HEK293 (cell line): ENCODE data around the gene FAM83E.
A peak's percentile ranks its signal among the peaks of the same experiment; 100 is the strongest.

ENCODE experiments used
- CTCF ChIA-PET: fragments of 350-600 bp; formaldehyde crosslinking; extraction: SDS; loops from one replicate; lab custom pipeline; 2021; ENCODE audit warnings: antibody characterized with exemption; lab: Yijun Ruan, JAX
- POLR2A ChIA-PET: fragments of 300-600 bp; formaldehyde crosslinking; extraction: SDS; loops from one replicate; lab custom pipeline; 2020; ENCODE audit warnings: antibody characterized with exemption, inconsistent platforms; lab: Yijun Ruan, JAX
- H3K27ac ChIP-seq: fragments of 200-500 bp; sonication (Bioruptor generic); 2 replicates; pipeline ENCODE4 v1.5.1; 2014; ENCODE audit warnings: low read depth, low read length, control low read depth, inconsistent platforms; ENCODE audit errors: extremely low read depth
- H3K36me3 ChIP-seq, 2 experiments: fragments of 200-500 bp in 1 of 2; sonication (Bioruptor generic) in 1 of 2; 1 replicate in 1 of 2; 2 replicates in 1 of 2; pipeline ENCODE4 v1.5.1; 2014 to 2017; ENCODE audit warnings: inconsistent platforms in 2 of 2, low read length in 2 of 2; ENCODE audit not compliant: control insufficient read depth in 2 of 2, insufficient read depth in 1 of 2
- H3K4me1 ChIP-seq: fragments of 200-500 bp; sonication (Bioruptor generic); 2 replicates; pipeline ENCODE4 v1.5.1; 2014; ENCODE audit warnings: mild to moderate bottlenecking, low read length, inconsistent platforms; ENCODE audit not compliant: control insufficient read depth, insufficient read depth
- H3K4me3 ChIP-seq: 2 replicates; pipeline ENCODE4 v1.5.1; 2011; ENCODE audit warnings: low read depth, mild to moderate bottlenecking, control low read depth, low read length, moderate library complexity
- H3K9me3 ChIP-seq: fragments of 200-500 bp; sonication (Bioruptor generic); 2 replicates; pipeline ENCODE4 v1.5.1; 2014; ENCODE audit warnings: low read depth, low read length, inconsistent platforms; ENCODE audit not compliant: control insufficient read depth, insufficient read depth
- PRDM1 ChIP-seq: fragments of 450-650 bp; formaldehyde crosslinking; IDR thresholded peaks from 2 replicates; pipeline ENCODE4; 2016; ENCODE audit warnings: missing biosample characterization, missing genetic modification characterization
- SP2 ChIP-seq: fragments of 450-650 bp; formaldehyde crosslinking; IDR thresholded peaks from 2 replicates; pipeline ENCODE4 v1.5.1; 2016; ENCODE audit warnings: missing biosample characterization, missing genetic modification characterization
- ZNF121 ChIP-seq: fragments of 450-650 bp; formaldehyde crosslinking; IDR thresholded peaks from 2 replicates; pipeline ENCODE4 v1.5.1; 2016; ENCODE audit warnings: missing biosample characterization, missing genetic modification characterization
- ZNF266 ChIP-seq: fragments of 450-650 bp; formaldehyde crosslinking; IDR thresholded peaks from 2 replicates; pipeline ENCODE4 v1.5.1; 2016; ENCODE audit warnings: missing biosample characterization, missing genetic modification characterization, low read depth
- ZNF366 ChIP-seq: fragments of 450-650 bp; formaldehyde crosslinking; conservative IDR thresholded peaks from 2 replicates; pipeline ENCODE4 v1.5.1; 2016; ENCODE audit warnings: missing biosample characterization, missing genetic modification characterization
- ZNF549 ChIP-seq: fragments of 450-650 bp; IDR thresholded peaks from 2 replicates; pipeline ENCODE4 v1.5.1; 2018; ENCODE audit warnings: missing biosample characterization, missing genetic modification characterization, mild to moderate bottlenecking, inconsistent platforms, moderate library complexity
- ZNF596 ChIP-seq: fragments of 450-650 bp; IDR thresholded peaks from 2 replicates; pipeline ENCODE4 v1.5.0; 2018; ENCODE audit warnings: missing biosample characterization, mild to moderate bottlenecking, missing genetic modification characterization, moderate library complexity
- ZNF621 ChIP-seq: fragments of 450-650 bp; formaldehyde crosslinking; IDR thresholded peaks from 2 replicates; pipeline ENCODE4 v1.5.1; 2017; ENCODE audit warnings: missing biosample characterization, missing genetic modification characterization
- ZNF768 ChIP-seq: fragments of 450-650 bp; formaldehyde crosslinking; IDR thresholded peaks from 2 replicates; pipeline ENCODE4 v1.5.1; 2018; ENCODE audit warnings: missing biosample characterization, mild to moderate bottlenecking, missing genetic modification characterization
- ZNF830 ChIP-seq: fragments of 450-650 bp; IDR thresholded peaks from 2 replicates; pipeline ENCODE4 v1.5.0; 2018; ENCODE audit warnings: missing biosample characterization, missing genetic modification characterization, low read depth, mild to moderate bottlenecking, moderate library complexity
- ZXDB ChIP-seq: fragments of 450-650 bp; formaldehyde crosslinking; IDR thresholded peaks from 2 replicates; pipeline ENCODE4 v1.5.1; 2016; ENCODE audit warnings: missing biosample characterization, missing genetic modification characterization
- TF ChIP-seq, protein P1 (sequence below): fragments of 450-650 bp; formaldehyde crosslinking; IDR thresholded peaks from 2 replicates; pipeline ENCODE4 v1.5.1; 2016; ENCODE audit warnings: missing biosample characterization, missing genetic modification characterization
- TF ChIP-seq, protein P2 (sequence below): fragments of 450-650 bp; formaldehyde crosslinking; IDR thresholded peaks from 2 replicates; pipeline ENCODE4 v1.5.1; 2016; ENCODE audit warnings: missing biosample characterization, missing genetic modification characterization
- TF ChIP-seq, protein P3 (sequence below): fragments of 450-650 bp; formaldehyde crosslinking; IDR thresholded peaks from 2 replicates; pipeline ENCODE4 v1.5.1; 2016; ENCODE audit warnings: missing biosample characterization, missing genetic modification characterization
- TF ChIP-seq, protein P4 (sequence below): fragments of 450-650 bp; IDR thresholded peaks from 2 replicates; pipeline ENCODE4 v1.5.1; 2018; ENCODE audit warnings: missing biosample characterization, mild to moderate bottlenecking, missing genetic modification characterization
- TF ChIP-seq, protein P5 (sequence below): fragments of 450-650 bp; formaldehyde crosslinking; IDR thresholded peaks from 2 replicates; pipeline ENCODE4 v1.5.1; 2016; ENCODE audit warnings: missing biosample characterization, missing genetic modification characterization, low read depth
- TF ChIP-seq, protein P6 (sequence below): fragments of 450-650 bp; formaldehyde crosslinking; IDR thresholded peaks from 2 replicates; pipeline ENCODE4 v1.5.1; 2016; ENCODE audit warnings: missing biosample characterization, missing genetic modification characterization

FAM83E gene

DNA sequence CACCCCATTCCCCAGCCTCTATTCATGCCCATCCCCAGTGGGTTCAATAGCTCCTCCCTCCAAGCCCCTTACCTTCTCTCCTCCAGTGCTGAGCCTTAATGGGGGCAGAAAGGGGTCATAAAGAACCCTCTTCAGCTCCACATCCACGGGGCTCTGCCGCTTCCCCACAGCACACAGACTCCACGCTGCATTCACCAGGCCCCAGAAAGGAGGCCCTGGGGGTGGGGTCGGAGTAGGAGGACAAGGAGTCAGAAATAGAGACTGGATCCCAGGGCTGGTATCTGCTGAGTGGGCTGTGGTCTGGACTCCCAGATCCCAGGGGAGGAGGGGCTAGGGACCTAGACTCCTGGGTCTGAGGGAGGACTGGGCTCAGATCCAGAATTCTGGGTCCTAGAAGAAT lies 29.5 kb upstream of the FAM83E start:
- Histone ChIP-seq H3K9me3 (no peaks in the 10 kb centered on the region), H3K4me3 (no peak overlapping the region), H3K4me1 (peaks cover 9% of the 10 kb centered on the region), H3K36me3 (no peaks in the 10 kb centered on the region), H3K27ac (0 out of 2 replicates have a peak overlapping the region, but pooled peaks have one; percentile 19)
- POLR2A ChIA-PET = interaction anchor here (0.7 to 3.9 kb wide), 4 partner anchors 10 to 308 kb away, joined by 3 to 39 read pairs (median 8); partner anchors contain the start of genes RPL18 and SPHK2
- TF ChIP-seq ZNF549 (tag by site-specific recombination) (no peak), ZNF266 (no peak), ZXDB (no peak), ZNF830 (tag by site-specific recombination) (no peak), SP2 (tag by site-specific recombination) (no peak)
- TF ChIP-seq, protein P1, sequence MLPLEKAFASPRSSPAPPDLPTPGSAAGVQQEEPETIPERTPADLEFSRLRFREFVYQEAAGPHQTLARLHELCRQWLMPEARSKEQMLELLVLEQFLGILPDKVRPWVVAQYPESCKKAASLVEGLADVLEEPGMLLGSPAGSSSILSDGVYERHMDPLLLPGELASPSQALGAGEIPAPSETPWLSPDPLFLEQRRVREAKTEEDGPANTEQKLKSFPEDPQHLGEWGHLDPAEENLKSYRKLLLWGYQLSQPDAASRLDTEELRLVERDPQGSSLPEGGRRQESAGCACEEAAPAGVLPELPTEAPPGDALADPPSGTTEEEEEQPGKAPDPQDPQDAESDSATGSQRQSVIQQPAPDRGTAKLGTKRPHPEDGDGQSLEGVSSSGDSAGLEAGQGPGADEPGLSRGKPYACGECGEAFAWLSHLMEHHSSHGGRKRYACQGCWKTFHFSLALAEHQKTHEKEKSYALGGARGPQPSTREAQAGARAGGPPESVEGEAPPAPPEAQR = no peak
- TF ChIP-seq, protein P2, sequence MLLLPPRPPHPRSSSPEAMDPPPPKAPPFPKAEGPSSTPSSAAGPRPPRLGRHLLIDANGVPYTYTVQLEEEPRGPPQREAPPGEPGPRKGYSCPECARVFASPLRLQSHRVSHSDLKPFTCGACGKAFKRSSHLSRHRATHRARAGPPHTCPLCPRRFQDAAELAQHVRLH (tag by site-specific recombination) = no peak
- TF ChIP-seq, protein P3, sequence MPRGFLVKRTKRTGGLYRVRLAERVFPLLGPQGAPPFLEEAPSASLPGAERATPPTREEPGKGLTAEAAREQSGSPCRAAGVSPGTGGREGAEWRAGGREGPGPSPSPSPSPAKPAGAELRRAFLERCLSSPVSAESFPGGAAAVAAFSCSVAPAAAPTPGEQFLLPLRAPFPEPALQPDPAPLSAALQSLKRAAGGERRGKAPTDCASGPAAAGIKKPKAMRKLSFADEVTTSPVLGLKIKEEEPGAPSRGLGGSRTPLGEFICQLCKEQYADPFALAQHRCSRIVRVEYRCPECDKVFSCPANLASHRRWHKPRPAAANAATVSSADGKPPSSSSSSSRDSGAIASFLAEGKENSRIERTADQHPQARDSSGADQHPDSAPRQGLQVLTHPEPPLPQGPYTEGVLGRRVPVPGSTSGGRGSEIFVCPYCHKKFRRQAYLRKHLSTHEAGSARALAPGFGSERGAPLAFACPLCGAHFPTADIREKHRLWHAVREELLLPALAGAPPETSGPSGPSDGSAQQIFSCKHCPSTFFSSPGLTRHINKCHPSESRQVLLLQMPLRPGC (tag by site-specific recombination) = no peak
- TF ChIP-seq, protein P4, sequence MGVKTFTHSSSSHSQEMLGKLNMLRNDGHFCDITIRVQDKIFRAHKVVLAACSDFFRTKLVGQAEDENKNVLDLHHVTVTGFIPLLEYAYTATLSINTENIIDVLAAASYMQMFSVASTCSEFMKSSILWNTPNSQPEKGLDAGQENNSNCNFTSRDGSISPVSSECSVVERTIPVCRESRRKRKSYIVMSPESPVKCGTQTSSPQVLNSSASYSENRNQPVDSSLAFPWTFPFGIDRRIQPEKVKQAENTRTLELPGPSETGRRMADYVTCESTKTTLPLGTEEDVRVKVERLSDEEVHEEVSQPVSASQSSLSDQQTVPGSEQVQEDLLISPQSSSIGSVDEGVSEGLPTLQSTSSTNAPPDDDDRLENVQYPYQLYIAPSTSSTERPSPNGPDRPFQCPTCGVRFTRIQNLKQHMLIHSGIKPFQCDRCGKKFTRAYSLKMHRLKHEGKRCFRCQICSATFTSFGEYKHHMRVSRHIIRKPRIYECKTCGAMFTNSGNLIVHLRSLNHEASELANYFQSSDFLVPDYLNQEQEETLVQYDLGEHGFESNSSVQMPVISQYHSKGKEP (tag by site-specific recombination) = no peak
- TF ChIP-seq, protein P5, sequence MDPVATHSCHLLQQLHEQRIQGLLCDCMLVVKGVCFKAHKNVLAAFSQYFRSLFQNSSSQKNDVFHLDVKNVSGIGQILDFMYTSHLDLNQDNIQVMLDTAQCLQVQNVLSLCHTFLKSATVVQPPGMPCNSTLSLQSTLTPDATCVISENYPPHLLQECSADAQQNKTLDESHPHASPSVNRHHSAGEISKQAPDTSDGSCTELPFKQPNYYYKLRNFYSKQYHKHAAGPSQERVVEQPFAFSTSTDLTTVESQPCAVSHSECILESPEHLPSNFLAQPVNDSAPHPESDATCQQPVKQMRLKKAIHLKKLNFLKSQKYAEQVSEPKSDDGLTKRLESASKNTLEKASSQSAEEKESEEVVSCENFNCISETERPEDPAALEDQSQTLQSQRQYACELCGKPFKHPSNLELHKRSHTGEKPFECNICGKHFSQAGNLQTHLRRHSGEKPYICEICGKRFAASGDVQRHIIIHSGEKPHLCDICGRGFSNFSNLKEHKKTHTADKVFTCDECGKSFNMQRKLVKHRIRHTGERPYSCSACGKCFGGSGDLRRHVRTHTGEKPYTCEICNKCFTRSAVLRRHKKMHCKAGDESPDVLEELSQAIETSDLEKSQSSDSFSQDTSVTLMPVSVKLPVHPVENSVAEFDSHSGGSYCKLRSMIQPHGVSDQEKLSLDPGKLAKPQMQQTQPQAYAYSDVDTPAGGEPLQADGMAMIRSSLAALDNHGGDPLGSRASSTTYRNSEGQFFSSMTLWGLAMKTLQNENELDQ (tag by site-specific recombination) = no peak
- CTCF ChIA-PET = interaction anchor here (0.6 to 3.5 kb wide), 4 partner anchors 13 to 453 kb away, joined by 3 to 27 read pairs (median 14); partner anchors contain the start of gene HSD17B14

DNA sequence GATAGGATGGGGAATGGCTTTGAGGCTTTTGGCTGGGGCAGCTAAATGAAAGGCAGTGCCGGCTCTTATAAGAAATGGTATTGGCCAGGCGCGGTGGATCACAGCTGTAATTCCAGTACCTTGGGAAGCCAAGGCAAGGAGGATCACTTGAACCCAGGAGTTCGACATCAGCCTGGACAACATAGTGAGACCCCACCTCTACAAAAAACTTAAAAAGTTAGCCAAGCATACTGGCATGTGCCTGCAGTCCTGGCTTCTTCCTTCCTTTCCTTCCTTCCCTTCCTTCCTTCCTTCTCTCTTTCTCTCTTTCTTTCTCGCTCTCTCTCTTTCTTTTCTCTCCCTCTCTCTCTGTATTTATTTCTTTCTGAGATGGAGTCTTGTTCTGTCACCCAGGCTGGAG lies 28.0 kb upstream of the FAM83E start:
- no peak overlapping the region for H3K4me3 ChIP-seq
- ChIA-PET CTCF (interaction anchor here (0.7 to 3.5 kb wide), 4 partner anchors 32 to 1845 kb away, joined by 3 to 27 read pairs (median 4); no protein-coding TSS in a partner anchor), POLR2A (interaction anchor here (3.9 kb wide), 1 partner anchor 24 kb away, joined by 39 read pairs; the partner anchor contains the start of genes RPL18 and SPHK2)
- no peak overlapping the region for H3K27ac ChIP-seq
- H3K9me3 ChIP-seq = no peaks in the 10 kb centered on the region
- no peaks in the 10 kb centered on the region for H3K36me3 ChIP-seq
- H3K4me1 ChIP-seq = peaks cover 9% of the 10 kb centered on the region
- no peak for TF ChIP-seq ZNF768 (tag by site-specific recombination)
- TF ChIP-seq, protein P6, sequence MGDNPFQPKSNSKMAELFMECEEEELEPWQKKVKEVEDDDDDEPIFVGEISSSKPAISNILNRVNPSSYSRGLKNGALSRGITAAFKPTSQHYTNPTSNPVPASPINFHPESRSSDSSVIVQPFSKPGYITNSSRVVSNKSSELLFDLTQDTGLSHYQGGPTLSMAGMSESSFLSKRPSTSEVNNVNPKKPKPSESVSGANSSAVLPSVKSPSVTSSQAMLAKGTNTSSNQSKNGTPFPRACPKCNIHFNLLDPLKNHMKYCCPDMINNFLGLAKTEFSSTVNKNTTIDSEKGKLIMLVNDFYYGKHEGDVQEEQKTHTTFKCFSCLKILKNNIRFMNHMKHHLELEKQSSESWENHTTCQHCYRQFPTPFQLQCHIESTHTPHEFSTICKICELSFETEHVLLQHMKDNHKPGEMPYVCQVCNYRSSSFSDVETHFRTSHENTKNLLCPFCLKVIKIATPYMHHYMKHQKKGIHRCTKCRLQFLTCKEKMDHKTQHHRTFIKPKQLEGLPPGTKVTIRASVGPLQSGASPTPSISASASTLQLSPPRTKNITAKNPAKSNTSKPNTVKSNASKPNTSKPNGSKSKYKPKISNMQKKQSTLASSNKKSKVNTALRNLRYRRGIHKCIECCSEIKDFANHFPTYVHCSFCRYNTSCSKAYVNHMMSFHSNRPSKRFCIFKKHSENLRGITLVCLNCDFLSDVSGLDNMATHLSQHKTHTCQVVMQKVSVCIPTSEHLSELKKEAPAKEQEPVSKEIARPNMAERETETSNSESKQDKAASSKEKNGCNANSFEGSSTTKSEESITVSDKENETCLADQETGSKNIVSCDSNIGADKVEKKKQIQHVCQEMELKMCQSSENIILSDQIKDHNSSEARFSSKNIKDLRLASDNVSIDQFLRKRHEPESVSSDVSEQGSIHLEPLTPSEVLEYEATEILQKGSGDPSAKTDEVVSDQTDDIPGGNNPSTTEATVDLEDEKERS (tag by site-specific recombination) = no peak
- TF ChIP-seq ZNF121 (tag by site-specific recombination) = peak; percentile 87
- TF ChIP-seq ZNF596 = 0 out of 2 replicates have a peak, but pooled peaks have one; percentile 30
- no peak for TF ChIP-seq ZNF621 (tag by site-specific recombination)
- TF ChIP-seq PRDM1 = peak; percentile 26; the same call in 1 of the 2 replicates
- peak; percentile 83 for TF ChIP-seq ZNF366
